ENCODE data around the gene FXYD6.
"Not testable (repeated sequence)": the region's sequence is repeated elsewhere in the genome, so short reads cannot be mapped to it uniquely, and the experiment has no call there.

GRCh38 chr11:117810056-117810451 lies 66.4 kb downstream of the FXYD6 start:
- not testable (repeated sequence) for TF ChIP-seq JUNB (IDR thresholded peaks at IDR 0.05); BCL3 (IDR thresholded peaks at IDR 0.05); RFX5 (IDR thresholded peaks at IDR 0.05); RAD21 (conservative IDR thresholded peaks at IDR 0.05 in 1 of 2, IDR thresholded peaks at IDR 0.05 in 1 of 2); RARB (CRISPR knock-in tag; IDR thresholded peaks at IDR 0.05)
